Measurements from ENCODE around the gene KRTAP19-7.

GRCh38 chr21:30579346-30579745 is 18.2 kb upstream of the KRTAP19-7 start:
- TF ChIP-seq, protein P1, sequence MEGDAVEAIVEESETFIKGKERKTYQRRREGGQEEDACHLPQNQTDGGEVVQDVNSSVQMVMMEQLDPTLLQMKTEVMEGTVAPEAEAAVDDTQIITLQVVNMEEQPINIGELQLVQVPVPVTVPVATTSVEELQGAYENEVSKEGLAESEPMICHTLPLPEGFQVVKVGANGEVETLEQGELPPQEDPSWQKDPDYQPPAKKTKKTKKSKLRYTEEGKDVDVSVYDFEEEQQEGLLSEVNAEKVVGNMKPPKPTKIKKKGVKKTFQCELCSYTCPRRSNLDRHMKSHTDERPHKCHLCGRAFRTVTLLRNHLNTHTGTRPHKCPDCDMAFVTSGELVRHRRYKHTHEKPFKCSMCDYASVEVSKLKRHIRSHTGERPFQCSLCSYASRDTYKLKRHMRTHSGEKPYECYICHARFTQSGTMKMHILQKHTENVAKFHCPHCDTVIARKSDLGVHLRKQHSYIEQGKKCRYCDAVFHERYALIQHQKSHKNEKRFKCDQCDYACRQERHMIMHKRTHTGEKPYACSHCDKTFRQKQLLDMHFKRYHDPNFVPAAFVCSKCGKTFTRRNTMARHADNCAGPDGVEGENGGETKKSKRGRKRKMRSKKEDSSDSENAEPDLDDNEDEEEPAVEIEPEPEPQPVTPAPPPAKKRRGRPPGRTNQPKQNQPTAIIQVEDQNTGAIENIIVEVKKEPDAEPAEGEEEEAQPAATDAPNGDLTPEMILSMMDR (conservative IDR thresholded peaks at IDR 0.05; ENCODE audit: low read length), result no peak
- no peak for TF ChIP-seq EZH2phosphoT487 (IDR thresholded peaks at IDR 0.05; ENCODE audit: borderline replicate concordance, low read depth, low read length)
